Central memory CD8-positive, alpha-beta T cell (primary cell): ENCODE results near the gene ZNF487.
"Not testable (repeated sequence)": the region's sequence is repeated elsewhere in the genome, so short reads cannot be mapped to it uniquely, and the experiment has no call there.

Experiments
- ATAC-seq: fragments of 150-1000 bp; cut with Tn5 transposase; replicated peaks from 2 replicates; pipeline ENCODE4 v1.10.0; 2022; ENCODE audit warnings: mild to moderate bottlenecking, moderate FRiP score, moderate number of reproducible peaks; ENCODE audit not compliant: poor library complexity, severe bottlenecking; ENCODE audit errors: extremely low read depth
- DNase-seq, 2 donors: peaks; one replicate each; pipeline ENCODE4 v3.0.0; 2021; ENCODE audit warnings: low spot score in 2 of 2
- H3K27ac Mint-ChIP-seq: one replicate; pipeline ENCODE4 v1.8.0; 2022; ENCODE audit warnings: low read depth, mild to moderate bottlenecking, moderate library complexity, mixed read lengths
- H3K27me3 Mint-ChIP-seq: one replicate; pipeline ENCODE4 v1.8.0; 2022; ENCODE audit warnings: mixed read lengths
- H3K36me3 Mint-ChIP-seq: one replicate; pipeline ENCODE4 v1.8.0; 2022; ENCODE audit warnings: mild to moderate bottlenecking, moderate library complexity, mixed read lengths; ENCODE audit not compliant: insufficient read depth
- H3K4me1 Mint-ChIP-seq: one replicate; pipeline ENCODE4 v1.8.0; 2022; ENCODE audit warnings: mixed read lengths
- H3K4me3 Mint-ChIP-seq: one replicate; pipeline ENCODE4 v1.8.0; 2022; ENCODE audit warnings: mild to moderate bottlenecking, moderate library complexity, mixed read lengths
- H3K9me3 Mint-ChIP-seq: one replicate; pipeline ENCODE4 v1.8.0; 2022; ENCODE audit warnings: mixed read lengths

The ZNF487 gene

DNA sequence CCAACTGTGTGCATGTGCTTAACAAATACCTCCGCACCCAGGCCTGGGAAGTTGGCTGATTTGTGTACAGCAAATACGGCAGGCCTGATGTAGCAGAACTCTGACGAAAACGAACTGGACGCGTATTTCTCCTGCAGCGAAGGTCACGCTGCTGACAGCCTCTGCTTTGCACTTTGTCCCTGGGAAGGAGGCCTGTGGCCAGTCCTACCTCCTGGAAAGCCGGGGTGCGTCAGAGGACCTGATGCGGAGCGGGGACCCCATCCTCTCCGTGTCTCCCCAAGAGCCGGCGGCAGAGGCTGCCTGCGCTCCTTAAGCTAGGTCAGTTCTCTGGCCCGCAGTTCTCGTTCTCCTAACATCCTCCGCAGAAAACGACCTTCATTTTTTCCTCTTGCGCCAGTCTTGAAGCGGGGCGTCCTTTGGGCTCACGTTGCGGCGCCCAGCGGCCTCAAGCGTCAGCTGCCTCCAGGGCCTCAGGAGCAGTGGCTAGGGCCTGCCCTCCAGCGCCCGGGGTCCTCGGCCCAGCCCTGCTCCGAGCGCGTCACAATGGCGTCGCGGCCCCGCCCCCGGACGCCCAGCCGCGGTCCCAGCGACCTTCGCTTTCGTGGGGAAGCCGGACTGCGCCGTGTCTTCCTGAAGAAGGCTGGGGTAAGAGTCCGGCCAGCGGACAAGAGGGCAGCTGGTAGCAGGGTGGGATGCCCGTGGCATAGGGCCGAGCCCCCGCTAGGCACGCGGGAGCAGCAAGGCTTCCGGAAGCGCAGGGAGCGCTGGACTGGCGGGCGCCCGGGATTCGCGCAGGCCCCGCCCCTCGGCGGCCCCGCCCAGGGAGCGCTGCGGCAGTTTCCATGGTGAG lies at the start of gene ZNF487:
ZNF487 (plus strand) TSS at position 821 of the 850 bp plus-strand sequence. CDS start 38,703 bp downstream, outside the sequence.
- Mint-ChIP-seq H3K27ac (peak within 1 kb of the TSS; percentile 99), H3K9me3 (no peaks in the 10 kb centered on the region)

DNA sequence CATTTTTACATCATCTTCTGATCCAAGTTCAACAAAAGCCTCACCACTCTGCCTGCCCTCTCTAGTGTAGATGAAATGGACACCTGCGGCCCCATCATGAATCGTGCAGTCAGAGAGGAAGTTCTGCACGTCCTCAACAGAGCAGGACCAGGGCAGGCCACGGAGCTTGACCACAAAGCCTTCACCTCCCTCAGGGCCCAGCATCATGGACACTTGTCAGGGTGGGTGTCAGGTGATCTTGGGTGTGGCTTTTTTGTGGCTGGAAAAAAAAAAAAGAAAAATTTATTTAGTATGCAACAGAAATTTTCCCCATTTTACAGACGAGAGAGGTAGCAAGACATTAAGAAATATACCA lies 49.3 kb upstream of the ZNF487 start:
- no peak for ATAC-seq
- Mint-ChIP-seq H3K36me3 (peaks cover 66% of the 10 kb centered on the region), H3K4me1 (peaks cover 70% of the 10 kb centered on the region)

More for the DNA sequence above, at the start of gene ZNF487:
- Mint-ChIP-seq H3K36me3 (peaks cover 23% of the 10 kb centered on the region), H3K4me3 (peak within 1 kb of the TSS; percentile 97), H3K27me3 (no peaks in the 10 kb centered on the region), H3K4me1 (peaks cover 21% of the 10 kb centered on the region)
- peak; percentile 94 for ATAC-seq
- peak; percentile 88 to 89 for DNase-seq

DNA sequence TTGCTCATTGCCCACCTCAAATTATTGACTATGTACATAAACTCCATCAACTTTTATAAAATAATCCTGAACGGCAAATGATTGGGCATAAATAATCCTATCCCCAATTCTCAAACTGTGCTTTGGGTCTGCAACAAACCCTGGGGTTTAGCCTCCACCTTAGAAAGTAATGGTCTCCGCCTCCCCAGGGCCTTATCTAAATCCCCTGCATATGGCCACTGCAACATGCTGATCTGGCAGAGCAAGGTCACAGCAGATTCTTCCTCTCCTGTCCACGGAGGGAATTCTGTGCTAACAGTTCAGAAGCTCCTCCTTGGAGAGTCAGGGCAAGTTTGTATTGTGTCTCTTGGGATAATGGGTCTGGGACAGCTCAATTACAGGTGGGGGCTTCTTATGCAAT lies 47.0 kb upstream of the ZNF487 start:
- H3K27ac Mint-ChIP-seq = peak overlapping the region; percentile 82
- peaks cover 83% of the 10 kb centered on the region for H3K36me3 Mint-ChIP-seq
- DNase-seq = no peak
- H3K27me3 Mint-ChIP-seq = no peaks in the 10 kb centered on the region
- no peak overlapping the region for H3K4me3 Mint-ChIP-seq
- H3K9me3 Mint-ChIP-seq = no peaks in the 10 kb centered on the region
- no peak for ATAC-seq
- peaks cover 72% of the 10 kb centered on the region for H3K4me1 Mint-ChIP-seq

More for the DNA sequence above, 49.3 kb upstream of the ZNF487 start:
- no peak for DNase-seq
- no peak overlapping the region for H3K4me3 Mint-ChIP-seq
- no peaks in the 10 kb centered on the region for H3K27me3 Mint-ChIP-seq
- H3K9me3 Mint-ChIP-seq = no peaks in the 10 kb centered on the region
- peak overlapping the region; percentile 89 for H3K27ac Mint-ChIP-seq

DNA sequence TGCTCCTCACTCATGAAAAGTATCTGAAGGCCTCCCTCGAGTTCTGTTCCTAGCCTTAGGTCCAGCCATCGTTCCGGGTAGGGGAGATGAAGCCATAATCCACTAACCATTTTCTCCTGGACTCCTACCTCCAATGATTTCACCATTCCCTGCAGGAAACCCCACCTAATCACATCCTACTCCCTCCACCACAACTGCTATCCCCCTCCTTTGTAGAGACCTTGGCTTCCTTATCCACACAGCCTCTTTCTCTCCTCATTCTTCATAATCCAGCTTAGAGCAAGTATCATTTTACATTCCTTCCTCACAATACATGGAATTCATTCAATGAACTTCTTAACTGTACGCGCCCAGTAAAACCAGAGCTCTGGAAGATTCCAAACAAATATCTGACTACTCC lies 46.6 kb upstream of the ZNF487 start:
- H3K4me3 Mint-ChIP-seq = peak overlapping the region; percentile 5
- peaks cover 76% of the 10 kb centered on the region for H3K4me1 Mint-ChIP-seq
- no peak for ATAC-seq
- peaks cover 87% of the 10 kb centered on the region for H3K36me3 Mint-ChIP-seq
- H3K9me3 Mint-ChIP-seq = no peaks in the 10 kb centered on the region
- H3K27ac Mint-ChIP-seq = peak overlapping the region; percentile 82
- no peak for DNase-seq
- no peaks in the 10 kb centered on the region for H3K27me3 Mint-ChIP-seq

DNA sequence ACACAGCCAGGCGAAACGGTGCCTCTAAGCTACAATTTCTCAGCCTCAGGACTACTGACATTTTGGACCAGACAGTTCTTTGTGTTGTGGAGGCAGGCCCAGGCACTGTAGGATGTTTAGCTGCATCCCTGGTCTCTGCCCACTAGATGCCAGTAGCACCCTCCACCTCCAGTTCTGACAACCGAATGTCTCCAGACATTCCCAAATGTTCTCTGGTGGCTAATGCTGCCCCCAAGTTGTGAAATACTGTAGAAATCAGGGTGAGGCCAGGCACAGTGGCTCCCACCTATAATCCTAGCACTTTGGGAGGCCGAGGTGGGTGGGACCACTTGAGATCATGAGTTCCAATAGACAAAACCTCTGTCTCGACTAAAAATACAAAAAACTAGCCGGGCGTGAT lies 46.2 kb upstream of the ZNF487 start:
- H3K4me1 Mint-ChIP-seq = peaks cover 78% of the 10 kb centered on the region
- no peaks in the 10 kb centered on the region for H3K27me3 Mint-ChIP-seq
- peak overlapping the region; percentile 5 for H3K4me3 Mint-ChIP-seq
- DNase-seq = no peak
- peak; percentile 50 for ATAC-seq
- H3K36me3 Mint-ChIP-seq = peaks cover 88% of the 10 kb centered on the region
- peak overlapping the region; percentile 82 for H3K27ac Mint-ChIP-seq
- H3K9me3 Mint-ChIP-seq = no peaks in the 10 kb centered on the region

DNA sequence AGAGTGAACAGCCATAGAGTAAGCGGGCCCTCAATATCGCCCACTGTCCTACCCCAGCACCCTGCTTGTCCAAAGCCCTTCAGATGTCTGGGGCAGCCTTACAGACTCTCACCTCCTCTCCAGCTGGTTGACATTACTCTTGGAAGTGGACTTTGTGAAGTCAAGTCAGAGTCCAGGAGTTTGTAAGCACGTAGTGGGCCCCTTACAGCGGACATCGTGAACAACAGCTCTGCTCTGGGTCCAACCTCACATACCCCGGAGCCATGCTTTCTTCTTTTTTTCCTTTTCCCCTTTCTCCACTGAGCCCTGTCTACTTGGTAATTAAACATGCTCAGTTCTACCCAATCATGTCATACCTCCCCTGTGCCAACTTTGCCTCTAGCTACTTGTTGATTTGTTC lies 45.4 kb upstream of the ZNF487 start:
- Mint-ChIP-seq H3K27ac (peak overlapping the region; percentile 52), H3K4me1 (peaks cover 84% of the 10 kb centered on the region), H3K4me3 (peak overlapping the region; percentile 8), H3K27me3 (no peaks in the 10 kb centered on the region), H3K36me3 (peaks cover 91% of the 10 kb centered on the region), H3K9me3 (no peaks in the 10 kb centered on the region)
- DNase-seq (no peak), ATAC-seq (no peak)

DNA sequence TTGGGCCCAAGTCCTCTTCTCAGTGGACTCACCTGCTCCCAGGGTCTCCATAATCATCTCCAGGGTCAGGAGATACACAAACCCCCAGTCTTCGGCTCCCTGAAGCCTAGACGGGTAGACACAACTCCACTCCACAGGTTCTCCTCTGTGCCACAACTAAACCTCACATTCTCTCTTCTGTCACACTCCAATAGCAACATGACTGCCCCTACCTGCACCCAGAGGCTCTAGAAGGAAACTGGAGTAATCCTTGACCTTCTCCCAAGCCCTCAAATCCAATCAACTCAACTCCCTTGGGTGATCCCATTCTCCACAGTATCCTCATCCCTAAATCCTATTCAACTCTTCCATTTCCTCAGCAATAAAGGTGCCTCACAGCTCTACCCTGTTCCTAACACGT lies 44.2 kb upstream of the ZNF487 start:
- Mint-ChIP-seq H3K4me3 (no peak overlapping the region), H3K36me3 (peaks cover 85% of the 10 kb centered on the region), H3K9me3 (no peaks in the 10 kb centered on the region), H3K27ac (peak overlapping the region; percentile 77), H3K27me3 (no peaks in the 10 kb centered on the region), H3K4me1 (peaks cover 80% of the 10 kb centered on the region)
- no peak for DNase-seq
- no peak for ATAC-seq

DNA sequence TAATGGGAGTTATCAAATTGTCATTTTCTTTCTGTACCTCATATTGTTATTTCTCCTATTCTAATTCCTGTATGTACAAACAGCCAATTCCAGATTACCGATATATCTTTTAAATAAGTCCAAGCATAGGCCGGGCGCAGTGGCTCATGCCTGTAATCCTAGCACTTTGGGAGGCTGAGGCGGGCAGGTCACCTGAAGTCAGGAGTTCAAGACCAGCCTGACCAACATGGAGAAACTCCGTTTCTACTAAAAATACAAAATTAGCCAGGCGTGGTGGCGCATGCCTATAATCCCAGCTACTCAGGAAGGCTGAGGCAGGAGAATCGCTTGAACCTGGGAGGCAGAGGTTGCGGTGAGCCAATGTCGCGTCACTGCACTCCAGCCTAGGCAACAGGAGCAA lies 43.7 kb upstream of the ZNF487 start:
- DNase-seq, H3K4me3 Mint-ChIP-seq, H3K27me3 Mint-ChIP-seq, H3K9me3 Mint-ChIP-seq, ATAC-seq: not testable (repeated sequence)
- H3K4me1 Mint-ChIP-seq = peaks cover 81% of the 10 kb centered on the region
- peak overlapping the region; percentile 77 for H3K27ac Mint-ChIP-seq
- H3K36me3 Mint-ChIP-seq = peaks cover 83% of the 10 kb centered on the region

DNA sequence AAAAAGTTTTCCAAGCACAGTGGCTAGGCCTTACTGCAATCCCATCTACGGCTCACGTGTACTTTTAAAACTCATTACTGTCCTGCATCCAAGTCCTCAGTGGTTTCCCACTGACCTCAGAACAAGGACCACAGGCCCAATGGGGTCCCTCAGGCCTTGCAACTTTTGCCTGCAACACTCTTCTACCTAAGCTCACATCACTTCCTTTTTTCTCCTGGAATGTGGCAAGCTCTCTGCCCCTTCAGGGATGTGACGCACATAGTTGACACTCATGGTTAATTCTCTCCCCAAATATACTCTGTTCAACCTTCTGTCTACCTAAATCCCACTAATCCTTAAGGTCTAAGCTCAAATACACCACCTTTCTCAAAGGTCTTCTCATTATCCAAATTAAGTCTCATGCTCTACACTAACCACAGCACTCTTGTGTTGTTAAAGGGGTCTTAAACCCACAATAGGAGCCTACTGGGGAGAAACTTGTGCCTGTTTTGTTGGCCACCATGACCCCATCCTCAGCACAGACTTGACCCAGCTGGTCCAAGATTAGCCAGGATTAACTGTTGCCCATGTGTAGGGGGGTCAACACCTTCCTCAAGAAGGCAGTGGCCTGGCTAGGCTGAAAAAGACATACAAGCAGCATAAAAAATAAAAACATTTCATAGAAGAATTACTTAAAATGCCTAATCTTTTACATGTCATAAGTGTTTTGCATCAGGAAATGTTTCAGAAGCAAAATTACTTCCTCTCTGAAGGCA lies 43.1 kb upstream of the ZNF487 start:
- Mint-ChIP-seq H3K4me1 (peaks cover 80% of the 10 kb centered on the region), H3K27ac (peak overlapping the region; percentile 88), H3K9me3 (no peaks in the 10 kb centered on the region), H3K27me3 (no peaks in the 10 kb centered on the region), H3K4me3 (no peak overlapping the region), H3K36me3 (peaks cover 82% of the 10 kb centered on the region)
- ATAC-seq (no peak), DNase-seq (no peak)

DNA sequence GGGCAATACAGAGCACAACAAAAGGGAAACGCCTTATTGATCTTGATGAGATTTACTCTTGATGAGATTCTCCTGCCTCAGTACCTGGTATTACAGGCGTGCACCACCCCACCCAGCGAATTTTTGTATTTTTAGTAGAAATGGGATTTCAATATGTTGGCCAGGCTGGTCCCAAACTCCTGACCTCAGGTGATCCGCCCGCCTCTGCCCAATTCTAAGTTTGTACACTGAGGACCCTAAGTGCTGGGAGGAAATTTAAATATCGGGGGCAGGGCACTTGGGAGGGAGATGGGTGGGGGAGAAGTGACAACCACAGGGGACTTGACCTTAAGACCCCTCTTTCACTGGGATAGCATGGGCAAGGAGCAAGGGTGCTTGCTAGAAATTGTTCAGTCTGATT lies 42.0 kb upstream of the ZNF487 start:
- H3K9me3 Mint-ChIP-seq = no peaks in the 10 kb centered on the region
- H3K4me3 Mint-ChIP-seq = peak overlapping the region; percentile 91
- H3K4me1 Mint-ChIP-seq = peaks cover 79% of the 10 kb centered on the region
- peaks cover 78% of the 10 kb centered on the region for H3K36me3 Mint-ChIP-seq
- H3K27me3 Mint-ChIP-seq = no peaks in the 10 kb centered on the region
- peak overlapping the region; percentile 88 for H3K27ac Mint-ChIP-seq
- DNase-seq (no peak), ATAC-seq (no peak)

DNA sequence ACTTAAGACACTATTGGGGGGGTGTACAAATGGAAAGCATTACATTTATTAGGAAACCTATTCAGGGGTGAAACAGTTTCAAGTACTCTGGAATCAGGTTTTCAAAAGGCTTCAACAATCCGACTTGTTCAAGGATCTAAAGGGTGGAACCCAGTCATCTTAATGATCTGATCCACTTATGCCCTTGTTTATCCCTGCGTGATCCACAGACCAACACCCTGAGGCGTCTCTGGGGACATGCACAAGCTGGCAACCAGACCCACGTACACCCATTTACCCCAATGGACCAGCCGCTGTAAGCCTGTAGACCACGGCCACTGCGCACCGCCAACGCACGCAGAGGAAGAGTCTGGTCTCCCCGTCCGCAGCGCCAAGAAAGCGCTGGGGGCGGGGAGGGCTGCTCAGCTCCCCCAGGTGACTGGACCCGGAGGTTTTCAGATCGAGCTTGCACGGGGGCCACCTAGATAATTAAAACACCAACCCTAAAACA lies 41.3 kb upstream of the ZNF487 start:
- ATAC-seq = no peak
- H3K4me1 Mint-ChIP-seq = peaks cover 79% of the 10 kb centered on the region
- peaks cover 76% of the 10 kb centered on the region for H3K36me3 Mint-ChIP-seq
- peak overlapping the region; percentile 91 for H3K4me3 Mint-ChIP-seq
- no peaks in the 10 kb centered on the region for H3K9me3 Mint-ChIP-seq
- no peak for DNase-seq
- H3K27ac Mint-ChIP-seq = peak overlapping the region; percentile 88
- H3K27me3 Mint-ChIP-seq = no peaks in the 10 kb centered on the region

DNA sequence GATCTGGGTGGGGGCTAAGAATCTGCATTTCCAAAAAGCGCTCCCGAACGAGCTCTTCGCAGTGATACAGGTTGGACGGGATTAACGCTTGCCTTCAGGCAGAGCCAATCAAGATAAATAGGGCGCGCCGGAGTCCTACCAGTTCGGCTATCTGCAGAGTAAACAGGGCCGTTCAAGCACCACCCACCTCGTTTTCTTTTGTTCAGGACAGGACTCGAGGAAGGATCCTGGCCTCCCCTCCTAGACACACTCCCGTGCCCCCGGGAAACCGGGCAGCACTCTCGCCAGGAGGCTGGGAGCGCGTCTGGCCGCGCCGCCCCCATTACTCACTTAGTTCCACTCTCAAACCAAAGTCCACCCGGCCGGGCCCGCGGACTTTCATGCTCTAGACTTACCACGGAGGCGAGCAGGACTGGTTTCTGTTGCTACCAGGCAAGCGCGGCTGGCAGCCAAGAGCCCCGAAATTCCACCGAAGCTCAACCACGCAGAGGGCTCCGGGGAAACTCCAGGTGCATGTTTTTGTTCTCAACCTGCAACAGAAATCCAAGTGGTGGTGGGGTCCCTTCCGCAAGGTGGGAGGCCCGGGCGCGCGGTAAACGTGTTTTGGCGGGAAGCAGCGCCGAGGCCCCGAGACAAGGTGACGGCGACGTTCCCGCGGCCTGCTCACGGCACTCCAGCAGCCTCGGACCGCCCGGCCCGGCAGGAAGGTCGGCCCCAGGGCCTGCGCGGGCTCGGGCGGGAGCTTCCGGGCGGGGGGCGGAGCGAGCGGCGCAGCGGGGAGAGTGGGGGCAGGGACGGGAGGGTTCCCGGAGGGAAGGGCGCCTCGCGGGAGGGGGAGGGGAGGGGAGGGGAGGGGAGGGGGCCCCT lies 40.6 kb upstream of the ZNF487 start:
- H3K36me3 Mint-ChIP-seq = peaks cover 70% of the 10 kb centered on the region
- DNase-seq (peak; percentile 41 to 44), ATAC-seq (peak; percentile 44)
- peak overlapping the region; percentile 91 for H3K4me3 Mint-ChIP-seq
- no peaks in the 10 kb centered on the region for H3K27me3 Mint-ChIP-seq
- no peaks in the 10 kb centered on the region for H3K9me3 Mint-ChIP-seq
- H3K4me1 Mint-ChIP-seq = peaks cover 79% of the 10 kb centered on the region
- H3K27ac Mint-ChIP-seq = peak overlapping the region; percentile 88
